Measurements from ENCODE around the gene N4BP3. TPM values are rescaled to one million over a fixed set of nuclear protein-coding genes. Genes with fewer than 3 reads are reported as not detected.

N4BP3 gene
- total RNA-seq, 3 donors from 2014 or later = 0.82 to 4.0 (median 1.7) TPM

DNA sequence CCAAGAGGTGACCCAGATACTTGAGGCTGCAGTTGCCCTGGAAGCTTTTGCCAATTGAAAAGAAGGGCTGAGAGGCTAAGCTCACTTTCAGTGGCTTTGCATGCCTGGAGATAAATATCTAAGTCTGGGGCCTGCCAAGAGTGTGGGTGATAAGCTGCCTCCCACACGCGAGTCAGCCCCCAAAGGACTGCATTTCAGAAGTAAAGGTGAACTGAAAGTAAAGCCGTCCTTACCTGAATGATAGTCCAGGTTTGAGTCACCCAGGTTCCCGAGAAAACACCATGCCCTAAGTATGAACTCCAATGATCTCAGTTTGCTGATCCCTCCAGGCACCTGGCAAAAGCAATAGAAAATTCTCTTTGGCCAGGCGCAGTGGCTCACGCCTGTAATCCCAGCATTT is 22.5 kb upstream of the N4BP3 start:
- no peak for ATAC-seq
- TF ChIP-seq, protein P1, sequence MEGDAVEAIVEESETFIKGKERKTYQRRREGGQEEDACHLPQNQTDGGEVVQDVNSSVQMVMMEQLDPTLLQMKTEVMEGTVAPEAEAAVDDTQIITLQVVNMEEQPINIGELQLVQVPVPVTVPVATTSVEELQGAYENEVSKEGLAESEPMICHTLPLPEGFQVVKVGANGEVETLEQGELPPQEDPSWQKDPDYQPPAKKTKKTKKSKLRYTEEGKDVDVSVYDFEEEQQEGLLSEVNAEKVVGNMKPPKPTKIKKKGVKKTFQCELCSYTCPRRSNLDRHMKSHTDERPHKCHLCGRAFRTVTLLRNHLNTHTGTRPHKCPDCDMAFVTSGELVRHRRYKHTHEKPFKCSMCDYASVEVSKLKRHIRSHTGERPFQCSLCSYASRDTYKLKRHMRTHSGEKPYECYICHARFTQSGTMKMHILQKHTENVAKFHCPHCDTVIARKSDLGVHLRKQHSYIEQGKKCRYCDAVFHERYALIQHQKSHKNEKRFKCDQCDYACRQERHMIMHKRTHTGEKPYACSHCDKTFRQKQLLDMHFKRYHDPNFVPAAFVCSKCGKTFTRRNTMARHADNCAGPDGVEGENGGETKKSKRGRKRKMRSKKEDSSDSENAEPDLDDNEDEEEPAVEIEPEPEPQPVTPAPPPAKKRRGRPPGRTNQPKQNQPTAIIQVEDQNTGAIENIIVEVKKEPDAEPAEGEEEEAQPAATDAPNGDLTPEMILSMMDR (IDR thresholded peaks at IDR 0.05) = no peak
- intact Hi-C loops (cut with DNase I, micrococcal nuclease) = no loop called here

DNA sequence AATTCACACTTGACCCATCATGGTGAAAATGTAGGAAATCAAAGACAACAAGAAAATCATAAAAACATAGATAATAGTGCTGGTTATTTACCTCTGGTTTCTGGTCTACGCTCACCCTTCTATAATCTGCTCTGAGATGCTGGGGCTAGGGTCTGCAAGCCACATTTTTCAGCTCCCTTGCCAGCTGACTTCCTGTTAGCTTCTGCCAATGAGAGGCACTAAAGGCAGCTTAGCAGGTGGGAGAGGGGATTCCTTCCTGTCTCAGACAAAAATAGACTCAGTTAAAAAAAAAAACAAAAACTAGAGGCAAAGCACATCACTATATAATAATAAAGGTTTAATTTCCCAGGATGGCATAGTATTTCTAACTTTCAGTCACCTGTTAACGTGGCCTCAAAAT is 20.2 kb upstream of the N4BP3 start:
- H3K36me3 ChIP-seq (ENCODE audit: low read depth) = no peaks in the 10 kb centered on the region
- intact Hi-C loops (cut with DNase I, micrococcal nuclease) = no loop called here
- no peak overlapping the region for H3K4me3 ChIP-seq
- H3K4me1 ChIP-seq (ENCODE audit: low read depth) = no peaks in the 10 kb centered on the region
- ATAC-seq = no peak
- no peak for DNase-seq
- TF ChIP-seq, protein P1 (IDR thresholded peaks at IDR 0.05) = no peak
- H3K9me3 ChIP-seq = no peaks in the 10 kb centered on the region

More for the DNA sequence above, 22.5 kb upstream of the N4BP3 start:
- Histone ChIP-seq H3K4me3 (no peak overlapping the region), H3K9me3 (no peaks in the 10 kb centered on the region), H3K36me3 (ENCODE audit: low read depth) (no peaks in the 10 kb centered on the region), H3K4me1 (ENCODE audit: low read depth) (no peaks in the 10 kb centered on the region)
- DNase-seq = no peak

DNA sequence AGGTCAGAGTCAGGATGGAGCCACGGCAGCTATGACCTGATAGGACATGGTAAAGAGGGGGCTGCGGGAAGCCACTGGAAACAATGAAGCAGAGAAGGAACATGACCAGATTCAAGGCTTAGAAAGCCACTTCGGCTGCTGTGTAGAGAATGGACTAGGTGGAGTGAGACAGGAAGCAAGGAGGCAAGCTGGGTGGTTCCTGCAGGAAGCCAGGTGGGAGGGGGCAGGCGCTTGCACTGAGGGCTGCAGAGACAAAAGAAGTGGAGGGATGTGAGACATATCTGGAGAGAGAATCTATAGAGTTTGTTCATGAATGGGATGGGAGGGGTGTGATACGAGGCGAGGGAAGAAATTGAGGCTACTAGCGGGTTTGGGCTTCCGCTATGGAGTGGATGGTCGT is 19.0 kb upstream of the N4BP3 start:
- intact Hi-C loops (cut with DNase I, micrococcal nuclease) = no loop called here
- Histone ChIP-seq H3K9me3 (no peaks in the 10 kb centered on the region), H3K4me1 (ENCODE audit: low read depth) (no peaks in the 10 kb centered on the region), H3K36me3 (ENCODE audit: low read depth) (no peaks in the 10 kb centered on the region), H3K4me3 (no peak overlapping the region)
- TF ChIP-seq, protein P1 (IDR thresholded peaks at IDR 0.05) = no peak
- DNase-seq (no peak), ATAC-seq (no peak)

DNA sequence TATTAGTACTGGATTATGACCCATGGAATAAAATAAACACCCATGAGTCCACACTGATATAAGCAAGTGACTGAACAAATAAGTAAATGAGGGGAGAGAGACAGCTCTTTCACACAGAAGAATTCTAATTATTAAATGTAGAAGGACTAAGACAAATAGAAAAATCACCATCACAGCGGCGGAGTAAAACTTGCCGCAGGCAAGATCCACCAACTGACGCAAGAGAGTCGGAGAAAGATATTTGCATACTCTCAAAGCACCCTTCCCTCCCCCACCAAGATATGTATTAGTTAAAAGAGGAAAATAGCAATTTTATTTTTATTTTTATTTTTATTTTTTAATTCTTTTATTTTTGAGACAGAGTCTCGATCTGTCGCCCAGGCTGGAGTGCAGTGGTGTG is 14.6 kb upstream of the N4BP3 start:
- intact Hi-C loops (cut with DNase I, micrococcal nuclease) = no loop called here
- ATAC-seq = no peak
- no peak for DNase-seq
- no peaks in the 10 kb centered on the region for H3K9me3 ChIP-seq
- H3K4me3 ChIP-seq = no peak overlapping the region
- TF ChIP-seq, protein P1 (IDR thresholded peaks at IDR 0.05) = no peak
- no peaks in the 10 kb centered on the region for H3K36me3 ChIP-seq (ENCODE audit: low read depth)
- H3K4me1 ChIP-seq (ENCODE audit: low read depth) = no peaks in the 10 kb centered on the region

DNA sequence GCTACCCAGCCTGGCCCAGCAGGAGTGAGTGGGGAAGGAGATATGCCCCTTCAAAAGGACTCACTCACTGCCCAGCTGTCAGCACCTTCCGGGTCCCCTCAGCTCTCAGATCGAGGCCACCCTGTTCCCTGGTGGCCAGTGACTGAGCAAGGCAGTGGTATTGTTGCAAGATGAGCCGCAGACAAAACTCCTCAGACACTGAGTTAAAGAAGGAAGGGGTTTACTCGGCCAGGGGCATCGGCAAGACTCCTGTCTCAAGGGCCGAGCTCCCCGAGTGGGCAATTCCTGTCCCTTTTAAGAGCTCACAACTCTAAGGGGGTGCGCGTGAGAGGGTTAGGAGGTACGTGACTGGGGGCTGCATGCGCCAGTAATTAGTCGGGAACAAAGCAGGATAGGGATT is 9.7 kb upstream of the N4BP3 start:
- Histone ChIP-seq H3K9me3 (no peaks in the 10 kb centered on the region), H3K4me1 (ENCODE audit: low read depth) (peaks cover 12% of the 10 kb centered on the region), H3K4me3 (no peak overlapping the region), H3K36me3 (ENCODE audit: low read depth) (no peaks in the 10 kb centered on the region)
- DNase-seq (no peak), ATAC-seq (no peak)
- intact Hi-C loops (cut with DNase I, micrococcal nuclease) = no loop called here
- TF ChIP-seq, protein P1 (IDR thresholded peaks at IDR 0.05) = no peak

DNA sequence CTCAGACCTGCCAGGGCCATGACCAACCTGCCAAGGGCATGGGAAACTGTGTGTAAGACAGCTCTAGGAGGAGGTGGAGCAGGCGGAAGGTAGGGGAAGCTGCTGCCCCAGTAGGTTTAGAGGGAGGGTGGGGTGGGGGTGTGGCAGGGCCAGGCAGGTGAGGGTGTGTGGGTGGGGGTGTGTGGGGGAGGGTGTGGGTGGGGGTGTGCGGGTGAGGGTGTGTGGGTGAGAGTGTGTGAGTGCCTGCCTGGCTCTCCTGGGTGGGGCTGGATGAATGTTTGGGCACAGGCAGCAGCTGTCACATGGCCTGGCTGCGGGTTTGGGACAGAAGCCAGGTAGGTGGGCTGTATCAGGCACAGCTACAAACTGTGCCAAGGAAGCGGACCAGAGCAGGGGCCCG is 8.8 kb upstream of the N4BP3 start:
- TF ChIP-seq, protein P1 (IDR thresholded peaks at IDR 0.05) = no peak
- Histone ChIP-seq H3K36me3 (ENCODE audit: low read depth) (no peaks in the 10 kb centered on the region), H3K9me3 (no peaks in the 10 kb centered on the region), H3K4me1 (ENCODE audit: low read depth) (peaks cover 16% of the 10 kb centered on the region), H3K4me3 (no peak overlapping the region)
- DNase-seq = peak; percentile 83 to 84 (median 83)
- intact Hi-C loops (cut with DNase I, micrococcal nuclease) = no loop called here
- peak; percentile 79 for ATAC-seq

Measured in mucosa of descending colon (tissue), 3 donors.